Stimulated activated CD8-positive, alpha-beta memory T cell treated with anti-CD3 and anti-CD28 coated beads, Interleukin-4, amount 100 ng/mL, for 48 hours (primary cell): ENCODE data around the gene POR.

ENCODE experiments used
- DNase-seq: peaks from one replicate; pipeline ENCODE4 v3.0.0-alpha.2; 2020

Gene POR

GRCh38 chr7:75916685-75917634 lies 2.0 kb downstream of the POR start:
- no peak for DNase-seq

GRCh38 chr7:75920431-75921161 lies 5.6 kb downstream of the POR start:
- no peak for DNase-seq

- DNase-seq: no peak
Measured at GRCh38 chr7:75921479-75921878, 6.5 kb downstream of the POR start.

GRCh38 chr7:75922966-75923603 lies 8.1 kb downstream of the POR start:
- DNase-seq: no peak

GRCh38 chr7:75924256-75924655 lies 9.3 kb downstream of the POR start:
- no peak for DNase-seq

GRCh38 chr7:75924889-75925288 lies 9.9 kb downstream of the POR start:
- DNase-seq: no peak

GRCh38 chr7:75925717-75926435 lies 10.9 kb downstream of the POR start:
- no peak for DNase-seq

- DNase-seq: no peak
Measured at GRCh38 chr7:75928568-75928914, 13.6 kb downstream of the POR start.

- no peak for DNase-seq
Measured at GRCh38 chr7:75931680-75932079, 16.7 kb downstream of the POR start.

GRCh38 chr7:75937958-75938786 lies 23.2 kb downstream of the POR start:
- DNase-seq: no peak

- DNase-seq: no peak
Measured at GRCh38 chr7:75938921-75939320, 24.0 kb downstream of the POR start.

- no peak for DNase-seq
Measured at GRCh38 chr7:75943864-75944263, 28.9 kb downstream of the POR start.

GRCh38 chr7:75944507-75944906 lies 29.6 kb downstream of the POR start:
- no peak for DNase-seq

- no peak for DNase-seq
Measured at GRCh38 chr7:75945297-75946168, 30.6 kb downstream of the POR start.

GRCh38 chr7:75946207-75946855 lies 31.4 kb downstream of the POR start:
- DNase-seq: no peak

- no peak for DNase-seq
Measured at GRCh38 chr7:75948179-75948578, 33.2 kb downstream of the POR start.

GRCh38 chr7:75950111-75950681 lies 35.2 kb downstream of the POR start:
- no peak for DNase-seq

GRCh38 chr7:75951506-75951905 lies 36.6 kb downstream of the POR start:
- no peak for DNase-seq

- no peak for DNase-seq
Measured at GRCh38 chr7:75953431-75953830, 38.5 kb downstream of the POR start.

GRCh38 chr7:75953931-75954330 lies 39.0 kb downstream of the POR start:
- no peak for DNase-seq
